Right lobe of liver (tissue), 6 donors: ENCODE measurements around the gene ERFE. TPM values are rescaled to one million over a fixed set of nuclear protein-coding genes. Genes with fewer than 3 reads are reported as not detected.
A peak's percentile ranks its signal among the peaks of the same experiment; 100 is the strongest.

Experiments used
- ATAC-seq, 4 donors: fragments of 200-7000 bp; cut with Tn5 transposase; one replicate each; pipeline ENCODE4 v1.9.1; 2020; ENCODE audit warnings: mild to moderate bottlenecking in 4 of 4, moderate library complexity in 4 of 4
- DNase-seq, 3 donors: peaks; one replicate each; pipeline ENCODE4 v3.0.0-alpha.2; 2020
- H3K27ac ChIP-seq, 3 donors: fragments of 200-600 bp; one replicate each; pipeline ENCODE4 v1.8.0; 2022
- H3K27me3 ChIP-seq, 2 donors: fragments of 200-600 bp; one replicate each; pipeline ENCODE4 v1.8.0; 2022
- H3K36me3 ChIP-seq, 4 donors: fragments of 200-600 bp; sonication (generic) in 1 of 4; one replicate each; pipeline versions ENCODE4 v1.5.1 to v1.8.0; 2017 to 2022; ENCODE audit warnings: control low read depth in 1 of 4
- H3K4me1 ChIP-seq, 4 donors: fragments of 200-600 bp; sonication (generic) in 1 of 4; one replicate each; pipeline versions ENCODE4 v1.5.1 to v1.8.0; 2017 to 2022; ENCODE audit warnings: control low read depth in 1 of 4
- H3K4me3 ChIP-seq, 3 donors: fragments of 200-600 bp; one replicate each; pipeline ENCODE4 v1.8.0; 2022
- H3K9me3 ChIP-seq, 4 donors: fragments of 200-600 bp; sonication (generic) in 1 of 4; one replicate each; pipeline versions ENCODE4 v1.5.1 to v1.8.0; 2017 to 2022; ENCODE audit warnings: control low read depth in 1 of 4
- CTCF ChIP-seq, 4 donors: fragments of 200-600 bp in 3 of 4; fragments of 450-650 bp in 1 of 4; IDR thresholded peaks; one replicate each; pipeline versions ENCODE4 v1.5.1 to v1.8.0; 2016 to 2022; ENCODE audit warnings: antibody characterized with exemption in 4 of 4, mild to moderate bottlenecking in 2 of 4
- POLR2A ChIP-seq: fragments of 450-650 bp; IDR thresholded peaks from one replicate; pipeline ENCODE4 v1.6.1; 2017; ENCODE audit warnings: antibody characterized with exemption, mild to moderate bottlenecking
- WGBS: methylation state at CpG from one replicate; pipeline ENCODE4 v1.1.6; 2018; ENCODE audit warnings: low coverage, low lambda C conversion rate; ENCODE audit not compliant: insufficient coverage; ENCODE audit errors: missing lambda C conversion rate; 5-methylcytosine and 5-hydroxymethylcytosine counted together
- intact Hi-C, 2 donors: fragments of 100-400 bp; cut with DNase I; formaldehyde crosslinking; loops; one replicate each; pipeline versions ENCODE4 v1.11.2 to v1.14.1; 2022
- total RNA-seq, 6 experiments: library from RNA; depleted of rRNA in 2 of 6; stranded (reverse); fragments of >200 nt in 2 of 6; fragmentation: NEBNext Ultra II Directional in 3 of 6; extraction: Animal tissue kit (Norgen Biotek cat#: 25700) in 3 of 6; gene quantifications; one replicate each; pipeline versions ENCODE4 v1.1.0 to v1.2.4, GENCODE V29; 2016 to 2023
- donor health status: DM: no; HTN: yes; CAD: no.
- donor health status: DM: no; HTN: no; CAD: no.
- donor health status: DM: no; HTN: no; CAD: no.
- donor health status: DM: no; HTN: yes; CAD: no.
- donor health status: DM: no; HTN: yes; CAD: no.

The ERFE gene
- total RNA-seq, 6 experiments from 2014 or later = 0.27 to 1.4 (median 0.31) TPM; not detected in 3

GRCh38 chr2:238162251-238162845 lies 3.6 kb downstream of the ERFE start:
- no peaks in the 10 kb centered on the region for H3K9me3 ChIP-seq
- H3K27me3 ChIP-seq = no peaks in the 10 kb centered on the region
- intact Hi-C loops = no loop called here
- no peaks in the 10 kb centered on the region for H3K36me3 ChIP-seq
- H3K4me1 ChIP-seq = no peaks in the 10 kb centered on the region
- TF ChIP-seq CTCF (IDR thresholded peaks at IDR 0.05) = no peak
- no peak for TF ChIP-seq POLR2A
- no peak overlapping the region for H3K4me3 ChIP-seq
- DNase-seq (peak in 1 of 3 donors; percentile 55), ATAC-seq (no peak)
- WGBS = no CpG with 5 or more reads among the region's 14 CpGs
- no peak overlapping the region for H3K27ac ChIP-seq

GRCh38 chr2:238162846-238163441 lies 4.2 kb downstream of the ERFE start:
- H3K4me1 ChIP-seq = no peaks in the 10 kb centered on the region
- DNase-seq = no peak
- intact Hi-C loops = no loop called here
- no peak overlapping the region for H3K4me3 ChIP-seq
- no peaks in the 10 kb centered on the region for H3K36me3 ChIP-seq
- no peak overlapping the region for H3K27ac ChIP-seq
- no CpG with 5 or more reads among the region's 15 CpGs for WGBS
- TF ChIP-seq POLR2A (no peak), CTCF (IDR thresholded peaks at IDR 0.05) (no peak)
- no peaks in the 10 kb centered on the region for H3K27me3 ChIP-seq
- no peaks in the 10 kb centered on the region for H3K9me3 ChIP-seq
- ATAC-seq = no peak

GRCh38 chr2:238163481-238164198 lies 4.9 kb downstream of the ERFE start:
- H3K36me3 ChIP-seq = no peaks in the 10 kb centered on the region
- TF ChIP-seq POLR2A = no peak
- no peak for TF ChIP-seq CTCF (IDR thresholded peaks at IDR 0.05)
- intact Hi-C loops = no loop called here
- no peak overlapping the region for H3K27ac ChIP-seq
- peak overlapping the region in 1 of 3 donors; percentile 13 for H3K4me3 ChIP-seq
- DNase-seq = no peak
- H3K27me3 ChIP-seq = no peaks in the 10 kb centered on the region
- WGBS = 13% methylated on average over 3 of the region's 95 CpGs
- no peaks in the 10 kb centered on the region for H3K4me1 ChIP-seq
- no peak for ATAC-seq
- H3K9me3 ChIP-seq = no peaks in the 10 kb centered on the region

GRCh38 chr2:238164906-238165287 lies 6.1 kb downstream of the ERFE start:
- WGBS = 87% methylated on average over 4 of the region's 8 CpGs
- Histone ChIP-seq H3K4me1 (peaks cover 0 to 10% (median 2%) of the 10 kb centered on the region in 4 donors), H3K27me3 (no peaks in the 10 kb centered on the region), H3K36me3 (no peaks in the 10 kb centered on the region), H3K4me3 (no peak overlapping the region), H3K9me3 (no peaks in the 10 kb centered on the region), H3K27ac (no peak overlapping the region)
- intact Hi-C loops = no loop called here
- TF ChIP-seq POLR2A (no peak), CTCF (IDR thresholded peaks at IDR 0.05) (no peak)
- DNase-seq (no peak), ATAC-seq (no peak)
